NCI-H82 treated with DMSO at 0.1 percent for 48 hours (cell line): ENCODE measurements around the gene TBL1XR1.

Source experiments
- DNase-seq: peaks from one replicate; lab custom pipeline; 2025; ENCODE audit not compliant: unreplicated experiment; lab: John Stamatoyannopoulos, UW

Gene TBL1XR1

DNA sequence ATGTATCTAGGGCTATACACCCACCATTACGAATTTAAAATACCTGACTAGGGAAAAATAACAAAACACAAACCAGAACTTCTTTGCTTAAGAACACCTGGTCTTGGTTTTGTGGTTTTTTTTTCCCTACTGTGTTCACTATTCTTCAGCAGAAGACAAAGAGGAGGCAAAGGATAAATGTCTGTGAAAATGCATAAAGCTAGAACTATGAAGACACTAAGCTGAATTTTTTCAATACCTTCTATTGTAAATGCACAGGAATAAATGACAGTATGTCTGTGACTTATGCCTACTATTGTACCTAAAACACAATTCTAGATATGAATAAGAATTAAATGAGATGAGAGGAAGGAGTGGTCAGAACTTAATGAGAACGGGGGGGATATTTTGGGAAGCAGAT is 86.9 kb downstream of the TBL1XR1 start:
- DNase-seq = no peak

DNA sequence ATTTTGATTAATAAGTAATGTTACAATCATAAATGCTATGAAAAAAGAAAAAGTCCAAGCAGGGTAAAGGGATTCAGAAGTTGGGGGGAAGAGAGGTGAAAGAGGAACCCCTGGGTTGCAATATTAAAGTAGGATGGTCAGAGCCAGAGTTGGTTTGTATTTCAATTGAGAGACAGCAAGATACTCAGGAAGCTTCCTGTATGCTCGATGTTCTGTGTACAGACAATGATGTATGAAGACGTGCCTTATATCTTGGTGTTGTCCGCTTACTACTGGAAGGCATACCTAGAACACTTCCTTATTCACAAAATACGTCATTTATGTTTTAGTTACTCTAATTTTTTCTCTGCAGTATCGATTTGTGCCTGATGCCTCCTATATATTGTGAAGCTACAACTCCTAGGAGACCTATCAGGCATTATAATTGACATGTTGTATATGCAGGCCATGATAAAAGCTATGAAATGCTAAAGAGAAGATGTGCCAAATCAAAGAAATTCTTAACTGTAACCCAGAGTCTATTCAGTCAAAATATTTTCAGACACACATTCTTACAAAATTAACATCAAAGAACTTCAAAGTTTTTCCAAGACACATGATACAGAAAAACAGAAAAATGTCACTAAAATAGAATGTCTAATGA is 87.5 kb downstream of the TBL1XR1 start:
- no peak for DNase-seq

DNA sequence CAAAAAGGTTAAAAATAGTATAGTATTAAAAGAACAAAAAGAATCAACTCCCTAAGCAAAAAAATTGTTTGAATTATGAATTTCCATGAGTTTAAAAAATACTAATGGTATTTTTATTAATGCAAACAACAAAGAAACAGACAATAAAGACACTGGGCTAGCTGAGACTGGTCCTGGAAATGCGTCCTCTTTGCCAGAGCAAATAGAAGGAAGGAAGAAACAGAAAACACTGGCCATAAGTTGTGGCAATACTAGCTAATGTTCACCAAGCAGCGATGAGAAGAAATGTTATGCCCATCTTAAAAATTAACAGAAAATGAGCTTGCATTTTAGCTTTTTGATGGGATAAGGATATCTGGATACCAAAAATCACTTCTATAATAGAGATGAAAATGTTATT is 88.6 kb downstream of the TBL1XR1 start:
- no peak for DNase-seq

DNA sequence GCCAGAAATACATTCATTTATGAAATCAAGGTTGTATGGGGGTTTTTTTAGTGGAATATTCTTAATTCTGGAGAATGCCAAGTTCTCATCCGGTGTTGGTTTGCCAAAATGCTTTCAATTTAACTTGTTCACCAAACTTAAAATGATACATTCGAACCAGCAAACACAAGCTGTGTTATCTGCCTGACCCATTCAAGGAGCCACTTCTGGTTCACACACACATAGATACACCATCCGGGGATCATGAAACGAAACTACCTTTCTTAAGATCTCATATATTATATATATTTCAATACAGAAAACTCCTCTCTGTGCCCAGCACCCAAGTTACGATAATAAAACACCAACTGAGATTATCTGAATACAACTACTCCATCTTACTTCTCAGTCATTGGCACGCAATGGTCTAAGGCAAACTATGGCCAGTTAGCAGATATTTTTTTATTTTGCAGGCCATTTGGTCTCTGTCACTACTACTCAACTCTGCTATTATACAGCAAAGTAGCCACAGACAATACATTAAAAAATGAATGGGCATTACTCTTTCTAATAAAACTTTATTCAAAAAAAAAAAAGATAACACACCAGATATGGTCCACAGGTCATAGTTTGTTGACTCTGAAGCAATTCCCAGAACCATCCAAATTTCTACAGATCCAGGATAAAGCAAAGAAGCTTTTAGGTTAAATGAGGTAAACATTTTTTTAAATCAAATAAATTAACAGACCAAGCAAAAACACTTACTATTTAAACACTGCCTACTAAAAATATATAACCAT is 89.6 kb downstream of the TBL1XR1 start:
- no peak for DNase-seq

GRCh38 chr3:177106594-177106993 is 90.7 kb downstream of the TBL1XR1 start:
- no peak for DNase-seq

DNA sequence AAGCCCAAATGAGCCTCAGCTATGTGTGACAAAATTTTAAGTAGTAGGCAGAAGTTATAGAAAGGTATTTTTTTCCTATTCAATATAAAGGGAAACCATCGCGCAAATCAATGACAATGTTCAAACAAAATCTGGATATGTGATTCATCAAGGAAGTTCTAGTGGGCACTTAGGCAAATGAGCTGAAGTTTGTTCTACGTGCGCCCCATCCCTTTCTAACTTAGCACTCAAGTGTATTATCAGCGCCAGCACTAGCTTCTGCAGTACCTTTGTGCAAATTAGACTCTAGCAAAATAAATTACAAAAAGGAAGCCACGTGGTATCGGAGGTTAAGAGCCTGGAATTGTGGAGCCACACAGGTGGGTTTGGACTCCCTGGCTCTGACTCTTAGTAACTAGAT is 91.1 kb downstream of the TBL1XR1 start:
- no peak for DNase-seq

DNA sequence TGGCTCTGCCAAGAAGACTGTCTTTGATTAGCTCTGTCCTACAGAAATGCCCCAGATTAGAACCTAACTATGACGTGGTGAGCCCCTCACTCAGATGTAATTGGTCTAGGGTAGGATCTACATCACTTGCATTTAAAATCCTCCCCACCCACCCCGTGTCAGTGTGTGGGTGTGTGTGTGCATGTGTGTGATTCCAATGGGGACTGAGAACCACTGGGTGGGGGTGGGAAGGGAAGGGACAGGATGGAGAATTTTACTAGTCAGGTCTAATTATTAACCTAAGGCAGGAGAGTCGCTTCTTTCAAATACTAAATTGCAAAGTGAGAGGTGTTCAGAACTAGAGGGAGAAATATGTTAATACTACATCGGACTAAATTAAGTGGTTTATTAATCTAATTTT is 91.7 kb downstream of the TBL1XR1 start:
- DNase-seq = no peak

- no peak for DNase-seq
Measured at GRCh38 chr3:177104299-177104992, 92.8 kb downstream of the TBL1XR1 start.

DNA sequence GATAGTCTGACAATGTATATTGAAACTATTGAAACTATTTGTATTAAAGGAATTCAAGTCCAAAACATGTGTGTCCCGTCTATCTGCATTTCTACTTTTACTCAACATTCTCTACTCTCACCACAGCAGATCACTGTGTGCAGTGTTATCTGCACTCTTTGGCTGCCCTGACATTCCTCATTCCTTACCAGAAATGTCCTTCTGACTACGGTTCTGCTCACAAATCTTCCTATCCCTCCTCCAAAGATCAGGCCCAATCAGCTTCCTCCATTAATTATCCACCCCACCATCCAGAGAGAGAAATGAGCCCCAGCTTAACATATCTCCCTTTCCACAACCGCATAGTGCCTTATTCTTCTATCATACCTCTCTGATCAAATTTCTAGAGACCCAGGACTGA is 94.7 kb downstream of the TBL1XR1 start:
- no peak for DNase-seq

DNA sequence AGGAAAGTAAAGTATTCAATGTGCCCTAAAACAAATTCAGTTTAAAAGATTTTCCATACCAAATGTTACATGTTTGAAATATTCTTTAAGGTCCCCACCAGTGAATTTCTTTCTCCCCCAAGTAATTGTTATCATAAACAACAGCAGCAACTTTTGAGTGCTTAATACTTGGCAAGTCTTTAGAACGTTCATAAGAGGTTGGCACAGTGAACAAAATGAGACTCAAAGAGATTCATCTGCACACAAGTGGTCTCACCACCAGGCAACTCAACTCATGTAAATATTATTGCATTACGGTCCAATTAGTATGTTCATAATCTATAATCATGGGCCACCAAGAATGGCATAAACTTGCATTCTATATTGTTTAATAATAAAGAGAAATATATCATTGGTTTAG is 98.7 kb downstream of the TBL1XR1 start:
- DNase-seq = no peak

DNA sequence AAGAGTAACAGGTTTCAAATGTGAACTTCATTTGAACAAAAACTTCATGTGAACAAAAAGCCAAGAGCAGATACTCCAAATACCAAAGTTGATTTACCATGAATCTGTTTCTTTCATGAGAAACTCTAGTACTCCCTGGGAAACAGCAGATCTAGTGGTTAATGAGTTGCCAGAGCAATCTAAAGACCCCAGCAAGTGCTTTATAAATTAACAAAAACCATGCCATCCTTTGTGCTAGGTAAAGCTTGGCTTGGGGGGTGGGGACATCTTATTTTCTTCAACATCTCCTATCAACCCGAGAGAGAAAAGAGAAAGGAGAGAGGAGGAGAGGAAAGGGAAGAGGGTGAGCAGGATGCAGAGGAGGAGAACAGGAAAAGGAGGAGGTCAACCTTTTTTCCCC is 100.7 kb downstream of the TBL1XR1 start:
- DNase-seq = no peak

DNA sequence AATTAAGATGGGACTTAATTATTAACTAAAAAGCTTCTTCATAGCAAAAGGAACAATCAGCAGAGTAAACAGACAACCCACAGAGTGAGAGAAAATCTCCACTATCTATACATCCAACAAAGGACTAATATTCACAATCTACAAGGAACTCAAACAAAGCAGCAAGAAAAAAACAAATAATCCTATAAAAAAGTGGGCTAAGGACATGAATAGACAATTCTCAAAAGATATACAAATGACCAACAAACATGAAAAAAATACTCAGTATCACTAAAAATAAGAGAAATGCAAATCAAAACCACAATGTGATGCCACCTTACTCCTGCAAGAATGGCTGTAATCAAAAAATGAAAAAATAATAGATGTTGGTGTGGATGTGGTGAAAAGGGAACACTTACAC is 103.3 kb downstream of the TBL1XR1 start:
- DNase-seq = no peak

- DNase-seq = no peak
Measured at GRCh38 chr3:177089901-177090300, 107.4 kb downstream of the TBL1XR1 start.

DNA sequence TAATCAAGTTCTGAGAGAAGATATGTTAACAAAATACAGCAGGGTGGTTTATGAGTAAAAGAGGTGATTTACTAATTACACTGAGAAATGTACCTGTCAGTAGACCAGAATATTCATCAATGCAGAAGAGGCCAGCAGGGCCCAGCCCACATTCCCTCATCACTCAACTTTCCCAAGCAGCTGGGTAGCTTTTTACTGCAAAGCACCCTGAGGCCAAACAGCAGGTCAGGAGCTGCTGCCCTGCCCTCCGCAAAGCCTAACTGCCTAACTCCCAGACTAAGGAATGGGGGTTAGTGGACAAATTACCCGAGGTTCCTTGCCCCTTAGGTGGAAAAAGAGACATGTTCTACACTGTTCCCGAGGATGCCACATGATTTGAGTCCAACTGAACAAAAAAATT is 108.2 kb downstream of the TBL1XR1 start:
- DNase-seq = no peak

DNA sequence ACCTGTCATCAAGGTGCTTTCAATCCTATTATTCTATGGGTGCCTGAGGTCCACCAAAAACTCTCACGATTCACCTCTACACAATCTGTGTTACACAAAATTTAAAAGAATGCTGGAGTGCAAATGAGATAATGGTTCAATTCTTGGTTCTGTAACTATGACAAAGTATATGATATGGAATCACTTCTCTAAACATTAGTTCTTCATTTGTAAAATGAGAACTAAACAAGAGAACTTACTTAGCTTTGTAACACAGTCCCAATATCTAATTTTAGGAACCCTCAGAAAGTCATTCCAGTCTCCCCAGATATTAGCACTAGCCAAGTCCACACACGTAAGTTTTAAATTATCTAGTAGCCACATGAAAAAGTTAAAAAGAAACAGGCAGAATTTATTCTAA is 111.5 kb downstream of the TBL1XR1 start:
- DNase-seq = no peak

DNA sequence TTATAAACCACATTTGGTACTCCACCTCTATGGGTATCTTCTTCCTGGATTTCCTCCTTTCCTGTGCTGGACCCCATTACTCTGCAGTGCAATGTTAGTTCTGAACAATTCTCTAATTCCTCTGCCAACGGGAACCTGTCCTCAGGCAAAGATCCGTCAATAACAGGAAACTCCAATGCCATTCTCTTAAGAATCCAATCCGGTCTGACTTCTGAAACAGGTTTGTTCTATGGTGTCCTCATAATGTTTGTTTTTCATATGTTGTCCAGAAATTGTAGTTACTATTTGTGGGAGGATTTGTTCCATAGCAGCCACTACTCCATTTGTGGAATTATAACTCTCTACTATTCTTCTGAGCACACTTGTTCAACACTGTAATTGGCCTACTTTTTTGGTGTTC is 112.7 kb downstream of the TBL1XR1 start:
- DNase-seq = no peak

DNA sequence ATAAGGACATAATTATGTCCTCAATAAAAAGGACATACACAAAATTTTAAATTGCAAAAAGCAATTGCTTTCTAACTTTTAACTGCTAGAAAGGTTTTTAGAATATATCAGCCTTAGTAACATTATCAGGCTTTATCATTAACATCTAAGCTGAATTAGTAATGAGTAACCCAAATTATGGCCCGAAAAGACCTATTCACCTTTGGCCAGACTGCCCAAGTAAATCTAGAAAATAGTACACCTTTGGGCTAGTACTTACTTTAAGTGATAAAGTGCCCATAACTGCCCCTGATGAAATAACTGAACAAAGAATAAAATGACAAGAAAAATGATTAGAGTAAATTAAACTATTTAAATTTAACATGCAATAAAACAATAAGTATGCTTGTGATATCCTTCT is 117.2 kb downstream of the TBL1XR1 start:
- no peak for DNase-seq

- no peak for DNase-seq
Measured at GRCh38 chr3:177079684-177080083, 117.6 kb downstream of the TBL1XR1 start.

GRCh38 chr3:177071496-177072156 is 125.7 kb downstream of the TBL1XR1 start:
- no peak for DNase-seq

GRCh38 chr3:177069514-177070329 is 127.6 kb downstream of the TBL1XR1 start:
- DNase-seq = no peak

DNA sequence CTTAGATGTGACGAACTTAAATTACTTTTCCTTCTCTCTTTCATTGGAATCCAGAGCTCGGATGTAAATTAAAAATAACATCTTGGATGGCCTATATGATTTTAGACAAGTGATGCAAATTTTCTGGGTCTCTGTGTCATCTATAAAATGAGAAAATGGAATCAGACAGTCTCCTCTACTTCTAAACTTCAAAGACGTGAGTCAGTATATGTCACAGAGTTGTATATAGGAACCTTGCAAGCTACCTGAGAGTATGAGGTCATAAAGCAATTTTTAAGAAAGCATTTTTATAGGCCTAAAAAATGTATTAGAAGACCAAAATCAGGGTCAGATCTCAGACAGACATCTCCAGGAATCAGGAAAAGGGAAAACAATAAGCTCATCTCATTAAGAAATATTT is 128.3 kb downstream of the TBL1XR1 start:
- DNase-seq = no peak
